SK-N-SH treated with all-trans-retinoic acid at 6 μM for 48 hours (cell line): Measurements from ENCODE around the gene LSS.

Experiments
- ATAC-seq: fragments of 200-7000 bp; cut with Tn5 transposase; 3 replicates; pipeline ENCODE4 v1.9.1; 2020; ENCODE audit warnings: mild to moderate bottlenecking, moderate library complexity
- ARNTL ChIP-seq: fragments of 450-650 bp; formaldehyde crosslinking; IDR thresholded peaks from 2 replicates; pipeline ENCODE4 v1.5.0; 2020; ENCODE audit warnings: low read depth, mild to moderate bottlenecking, moderate library complexity, borderline replicate concordance
- BACH2 ChIP-seq: fragments of 250-450 bp; sonication (Bioruptor Pico); IDR thresholded peaks from 2 replicates; pipeline ENCODE4 v1.9.0; 2021; ENCODE audit warnings: mild to moderate bottlenecking, borderline replicate concordance
- CSDC2 ChIP-seq: fragments of 250-450 bp; sonication (Bioruptor Pico); IDR thresholded peaks from 2 replicates; pipeline ENCODE4 v1.5.0; 2020; ENCODE audit warnings: mild to moderate bottlenecking, moderate library complexity
- ESRRG ChIP-seq: fragments of 250-450 bp; sonication (Bioruptor Pico); IDR thresholded peaks from 2 replicates; pipeline ENCODE4 v1.6.1; 2021; ENCODE audit warnings: mild to moderate bottlenecking
- GLIS3 ChIP-seq: fragments of 250-450 bp; sonication (Bioruptor Pico); IDR thresholded peaks from 2 replicates; pipeline ENCODE4 v1.5.0; 2020; ENCODE audit warnings: mild to moderate bottlenecking, moderate library complexity
- ISL1 ChIP-seq: fragments of 250-450 bp; sonication (Bioruptor Pico); IDR thresholded peaks from 2 replicates; pipeline ENCODE4 v2.1.2; 2022; ENCODE audit warnings: mild to moderate bottlenecking, moderate library complexity
- OSR1 ChIP-seq: fragments of 250-450 bp; sonication (Bioruptor Pico); IDR thresholded peaks from 2 replicates; pipeline ENCODE4 v1.8.0; 2022; ENCODE audit warnings: moderate library complexity, mild to moderate bottlenecking, inconsistent platforms
- PPARA ChIP-seq: fragments of 250-450 bp; sonication (Bioruptor Pico); IDR thresholded peaks from 2 replicates; pipeline ENCODE4 v1.5.0; 2020; ENCODE audit warnings: mild to moderate bottlenecking, borderline replicate concordance
- RARB ChIP-seq: fragments of 250-450 bp; sonication (Bioruptor Pico); IDR thresholded peaks from 2 replicates; pipeline ENCODE4 v1.8.0; 2021; ENCODE audit warnings: mild to moderate bottlenecking, moderate library complexity
- SNAI2 ChIP-seq: fragments of 250-450 bp; sonication (Bioruptor Pico); IDR thresholded peaks from 2 replicates; pipeline ENCODE4 v1.5.0; 2020; ENCODE audit warnings: mild to moderate bottlenecking, moderate library complexity
- TCF4 ChIP-seq: fragments of 250-450 bp; sonication (Bioruptor Pico); IDR thresholded peaks from 2 replicates; pipeline ENCODE4 v1.8.0; 2021; ENCODE audit warnings: mild to moderate bottlenecking, moderate library complexity, borderline replicate concordance
- TOX ChIP-seq: fragments of 250-450 bp; sonication (Bioruptor Pico); IDR thresholded peaks from 2 replicates; pipeline ENCODE4 v1.8.0; 2021; ENCODE audit warnings: mild to moderate bottlenecking, moderate library complexity, borderline replicate concordance
- ZFP3 ChIP-seq: fragments of 250-450 bp; sonication (Bioruptor Pico); IDR thresholded peaks from 2 replicates; pipeline ENCODE4 v1.5.0; 2020; ENCODE audit warnings: mild to moderate bottlenecking, moderate library complexity
- ZFP30 ChIP-seq: fragments of 450-650 bp; formaldehyde crosslinking; IDR thresholded peaks from 2 replicates; pipeline ENCODE4 v1.5.0; 2022; ENCODE audit warnings: mild to moderate bottlenecking, moderate library complexity
- ZNF70 ChIP-seq: fragments of 450-650 bp; formaldehyde crosslinking; IDR thresholded peaks from 2 replicates; pipeline ENCODE4 v1.5.0; 2020; ENCODE audit warnings: mild to moderate bottlenecking, moderate library complexity
- ZNF8 ChIP-seq: fragments of 450-650 bp; formaldehyde crosslinking; IDR thresholded peaks from 2 replicates; pipeline ENCODE4 v1.5.0; 2020; ENCODE audit warnings: mild to moderate bottlenecking, moderate library complexity
- TF ChIP-seq, protein P1 (sequence below): fragments of 250-450 bp; sonication (Bioruptor Pico); IDR thresholded peaks from 2 replicates; pipeline ENCODE4 v1.5.0; 2020; ENCODE audit warnings: mild to moderate bottlenecking, moderate library complexity
- TF ChIP-seq, protein P2 (sequence below): fragments of 250-450 bp; sonication (Bioruptor Pico); IDR thresholded peaks from 2 replicates; pipeline ENCODE4 v1.5.1; 2021; ENCODE audit warnings: mild to moderate bottlenecking, moderate library complexity
- TF ChIP-seq, protein P3 (sequence below): fragments of 250-450 bp; sonication (Bioruptor Pico); IDR thresholded peaks from 2 replicates; pipeline ENCODE4 v1.8.0; 2021; ENCODE audit warnings: low read depth, mild to moderate bottlenecking, moderate library complexity, borderline replicate concordance
- TF ChIP-seq, protein P4 (sequence below): fragments of 250-450 bp; sonication (Bioruptor Pico); IDR thresholded peaks from 2 replicates; pipeline ENCODE4 v1.5.1; 2020; ENCODE audit warnings: low read depth, mild to moderate bottlenecking, moderate library complexity

LSS gene

DNA sequence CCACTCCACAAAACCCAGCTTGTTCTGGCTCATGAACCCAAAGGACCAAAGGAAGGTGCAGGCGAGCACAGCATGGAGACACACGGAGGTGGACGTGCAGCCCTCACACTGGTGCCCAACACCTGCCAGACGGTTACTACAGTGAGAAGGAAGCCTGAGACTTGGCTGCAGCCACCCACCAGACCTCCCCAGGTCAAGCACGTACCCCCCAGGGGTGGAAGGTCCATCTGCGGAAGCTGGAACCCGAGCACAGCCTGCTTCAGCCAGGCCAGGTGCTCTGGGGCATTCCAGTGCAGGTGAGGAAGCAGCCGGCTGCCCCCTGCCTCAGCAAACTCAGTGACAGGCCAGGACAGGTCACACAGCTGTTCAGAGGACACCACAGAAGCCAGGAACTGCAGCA is 16.0 kb upstream of the LSS start:
- no peak for ATAC-seq

DNA sequence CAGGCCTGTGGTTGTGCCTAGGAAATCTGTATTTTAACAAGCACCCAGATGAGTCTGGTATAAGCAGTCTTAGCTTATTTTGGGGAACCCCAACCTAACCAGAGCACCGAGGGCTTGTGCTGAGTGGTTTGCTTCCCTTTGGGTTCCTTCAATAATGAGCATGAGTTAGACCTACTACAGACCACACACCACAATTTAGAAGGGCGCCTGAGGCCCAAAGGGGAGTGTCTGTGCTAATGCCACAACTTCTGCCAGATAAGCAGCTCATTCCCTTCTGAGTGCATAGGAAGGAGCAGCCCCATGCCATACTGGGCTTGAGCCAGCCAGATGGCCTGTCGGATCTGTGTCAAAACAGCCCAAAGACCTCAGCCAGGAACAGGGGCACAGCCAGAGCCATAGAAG is 15.4 kb upstream of the LSS start:
- TF ChIP-seq ARNTL (CRISPR knock-in tag) (no peak), ZNF70 (CRISPR knock-in tag) (no peak), CSDC2 (no peak), RARB (no peak), PPARA (CRISPR knock-in tag) (no peak), TCF4 (CRISPR knock-in tag) (no peak)
- TF ChIP-seq, protein P1, sequence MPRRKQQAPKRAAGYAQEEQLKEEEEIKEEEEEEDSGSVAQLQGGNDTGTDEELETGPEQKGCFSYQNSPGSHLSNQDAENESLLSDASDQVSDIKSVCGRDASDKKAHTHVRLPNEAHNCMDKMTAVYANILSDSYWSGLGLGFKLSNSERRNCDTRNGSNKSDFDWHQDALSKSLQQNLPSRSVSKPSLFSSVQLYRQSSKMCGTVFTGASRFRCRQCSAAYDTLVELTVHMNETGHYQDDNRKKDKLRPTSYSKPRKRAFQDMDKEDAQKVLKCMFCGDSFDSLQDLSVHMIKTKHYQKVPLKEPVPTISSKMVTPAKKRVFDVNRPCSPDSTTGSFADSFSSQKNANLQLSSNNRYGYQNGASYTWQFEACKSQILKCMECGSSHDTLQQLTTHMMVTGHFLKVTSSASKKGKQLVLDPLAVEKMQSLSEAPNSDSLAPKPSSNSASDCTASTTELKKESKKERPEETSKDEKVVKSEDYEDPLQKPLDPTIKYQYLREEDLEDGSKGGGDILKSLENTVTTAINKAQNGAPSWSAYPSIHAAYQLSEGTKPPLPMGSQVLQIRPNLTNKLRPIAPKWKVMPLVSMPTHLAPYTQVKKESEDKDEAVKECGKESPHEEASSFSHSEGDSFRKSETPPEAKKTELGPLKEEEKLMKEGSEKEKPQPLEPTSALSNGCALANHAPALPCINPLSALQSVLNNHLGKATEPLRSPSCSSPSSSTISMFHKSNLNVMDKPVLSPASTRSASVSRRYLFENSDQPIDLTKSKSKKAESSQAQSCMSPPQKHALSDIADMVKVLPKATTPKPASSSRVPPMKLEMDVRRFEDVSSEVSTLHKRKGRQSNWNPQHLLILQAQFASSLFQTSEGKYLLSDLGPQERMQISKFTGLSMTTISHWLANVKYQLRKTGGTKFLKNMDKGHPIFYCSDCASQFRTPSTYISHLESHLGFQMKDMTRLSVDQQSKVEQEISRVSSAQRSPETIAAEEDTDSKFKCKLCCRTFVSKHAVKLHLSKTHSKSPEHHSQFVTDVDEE, result no peak
- ATAC-seq, result no peak

More for the DNA sequence above, 16.0 kb upstream of the LSS start:
- TF ChIP-seq BACH2 (CRISPR knock-in tag) (no peak), ZFP30 (CRISPR knock-in tag) (no peak), TCF4 (CRISPR knock-in tag) (no peak), ZFP3 (no peak), ZNF8 (CRISPR knock-in tag) (no peak), RARB (no peak), TOX (CRISPR knock-in tag) (no peak), ZNF70 (CRISPR knock-in tag) (no peak), ISL1 (CRISPR knock-in tag) (no peak)
- TF ChIP-seq, protein P1, result no peak
- TF ChIP-seq, protein P2, sequence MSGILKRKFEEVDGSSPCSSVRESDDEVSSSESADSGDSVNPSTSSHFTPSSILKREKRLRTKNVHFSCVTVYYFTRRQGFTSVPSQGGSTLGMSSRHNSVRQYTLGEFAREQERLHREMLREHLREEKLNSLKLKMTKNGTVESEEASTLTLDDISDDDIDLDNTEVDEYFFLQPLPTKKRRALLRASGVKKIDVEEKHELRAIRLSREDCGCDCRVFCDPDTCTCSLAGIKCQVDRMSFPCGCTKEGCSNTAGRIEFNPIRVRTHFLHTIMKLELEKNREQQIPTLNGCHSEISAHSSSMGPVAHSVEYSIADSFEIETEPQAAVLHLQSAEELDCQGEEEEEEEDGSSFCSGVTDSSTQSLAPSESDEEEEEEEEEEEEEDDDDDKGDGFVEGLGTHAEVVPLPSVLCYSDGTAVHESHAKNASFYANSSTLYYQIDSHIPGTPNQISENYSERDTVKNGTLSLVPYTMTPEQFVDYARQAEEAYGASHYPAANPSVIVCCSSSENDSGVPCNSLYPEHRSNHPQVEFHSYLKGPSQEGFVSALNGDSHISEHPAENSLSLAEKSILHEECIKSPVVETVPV (CRISPR knock-in tag), result no peak
- TF ChIP-seq, protein P3, sequence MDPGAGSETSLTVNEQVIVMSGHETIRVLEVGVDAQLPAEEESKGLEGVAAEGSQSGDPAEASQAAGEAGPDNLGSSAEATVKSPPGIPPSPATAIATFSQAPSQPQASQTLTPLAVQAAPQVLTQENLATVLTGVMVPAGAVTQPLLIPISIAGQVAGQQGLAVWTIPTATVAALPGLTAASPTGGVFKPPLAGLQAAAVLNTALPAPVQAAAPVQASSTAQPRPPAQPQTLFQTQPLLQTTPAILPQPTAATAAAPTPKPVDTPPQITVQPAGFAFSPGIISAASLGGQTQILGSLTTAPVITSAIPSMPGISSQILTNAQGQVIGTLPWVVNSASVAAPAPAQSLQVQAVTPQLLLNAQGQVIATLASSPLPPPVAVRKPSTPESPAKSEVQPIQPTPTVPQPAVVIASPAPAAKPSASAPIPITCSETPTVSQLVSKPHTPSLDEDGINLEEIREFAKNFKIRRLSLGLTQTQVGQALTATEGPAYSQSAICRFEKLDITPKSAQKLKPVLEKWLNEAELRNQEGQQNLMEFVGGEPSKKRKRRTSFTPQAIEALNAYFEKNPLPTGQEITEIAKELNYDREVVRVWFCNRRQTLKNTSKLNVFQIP (CRISPR knock-in tag), result no peak
- TF ChIP-seq, protein P4, sequence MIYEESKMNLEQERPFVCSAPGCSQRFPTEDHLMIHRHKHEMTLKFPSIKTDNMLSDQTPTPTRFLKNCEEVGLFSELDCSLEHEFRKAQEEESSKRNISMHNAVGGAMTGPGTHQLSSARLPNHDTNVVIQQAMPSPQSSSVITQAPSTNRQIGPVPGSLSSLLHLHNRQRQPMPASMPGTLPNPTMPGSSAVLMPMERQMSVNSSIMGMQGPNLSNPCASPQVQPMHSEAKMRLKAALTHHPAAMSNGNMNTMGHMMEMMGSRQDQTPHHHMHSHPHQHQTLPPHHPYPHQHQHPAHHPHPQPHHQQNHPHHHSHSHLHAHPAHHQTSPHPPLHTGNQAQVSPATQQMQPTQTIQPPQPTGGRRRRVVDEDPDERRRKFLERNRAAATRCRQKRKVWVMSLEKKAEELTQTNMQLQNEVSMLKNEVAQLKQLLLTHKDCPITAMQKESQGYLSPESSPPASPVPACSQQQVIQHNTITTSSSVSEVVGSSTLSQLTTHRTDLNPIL (CRISPR knock-in tag), result no peak
- TF ChIP-seq, all 23 proteins: peak for 0

DNA sequence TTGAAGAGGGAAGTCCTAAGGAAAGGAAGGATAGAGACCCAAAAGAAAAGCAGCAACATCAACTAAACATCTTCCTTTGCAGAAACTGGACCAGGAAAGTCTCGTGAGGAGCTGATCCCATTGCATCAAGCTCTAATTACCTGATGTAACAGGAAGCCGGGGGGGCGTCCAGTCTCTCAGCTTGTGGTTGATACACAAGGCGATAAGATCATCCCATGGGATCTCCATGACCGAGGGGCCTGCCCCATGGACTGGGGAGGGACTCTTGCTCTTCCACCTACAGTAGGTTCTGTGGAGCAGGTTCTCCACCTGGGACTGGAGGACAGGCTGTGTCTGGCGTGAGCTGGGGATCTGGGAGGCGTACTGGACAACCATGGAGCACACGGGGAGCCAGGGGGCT is 14.8 kb upstream of the LSS start:
- no peak for ATAC-seq
- TF ChIP-seq TOX (CRISPR knock-in tag), result no peak
- TF ChIP-seq SNAI2, result no peak
- TF ChIP-seq, protein P1, result no peak
- TF ChIP-seq OSR1, result no peak
- TF ChIP-seq, protein P2 (CRISPR knock-in tag), result no peak
- TF ChIP-seq, protein P3 (CRISPR knock-in tag), result no peak
- TF ChIP-seq ESRRG (CRISPR knock-in tag), result no peak
- TF ChIP-seq RARB, result no peak
- TF ChIP-seq GLIS3, result no peak
